Muscle of leg (tissue), 11 donors: ENCODE results near the gene C13orf46. TPM values are rescaled to one million over a fixed set of nuclear protein-coding genes. Genes with fewer than 3 reads are reported as not detected.

Experiments
- DNase-seq: peaks from one replicate; pipeline ENCODE4 v3.0.0; 2013
- H3K27ac ChIP-seq: one replicate; pipeline ENCODE4 v1.5.1; 2013; ENCODE audit warnings: mild to moderate bottlenecking, low read length, control low read depth
- H3K27me3 ChIP-seq: one replicate; pipeline ENCODE4 v1.6.1; 2013; ENCODE audit warnings: low read length; ENCODE audit not compliant: control insufficient read depth, insufficient read depth
- H3K36me3 ChIP-seq: one replicate; pipeline ENCODE4 v1.6.1; 2013; ENCODE audit warnings: low read length; ENCODE audit not compliant: control insufficient read depth, insufficient read depth
- H3K4me1 ChIP-seq: one replicate; pipeline ENCODE4 v1.6.1; 2013; ENCODE audit warnings: low read length; ENCODE audit not compliant: control insufficient read depth, insufficient read depth
- H3K4me3 ChIP-seq: one replicate; pipeline ENCODE4 v1.5.1; 2013; ENCODE audit warnings: low read length, control low read depth
- H3K9me3 ChIP-seq: replicated peaks from 2 replicates; pipeline ENCODE4 v1.6.1; 2013; ENCODE audit warnings: low read depth, low read length; ENCODE audit not compliant: control insufficient read depth
- WGBS: methylation state at CpG from one replicate; pipeline ENCODE4 v1.1.5; 2013; ENCODE audit warnings: missing lambda C conversion rate; ENCODE audit not compliant: insufficient coverage; 5-methylcytosine and 5-hydroxymethylcytosine counted together
- polyA plus RNA-seq, 8 donors: library from polyadenylated mRNA; unstranded; fragments of 120-200 nt; gene quantifications; one replicate each; pipeline versions ENCODE4 v1.2.1 to v1.2.3, GENCODE V29; 2013; ENCODE audit warnings: inconsistent platforms in 1 of 8, low replicate concordance in 1 of 8; ENCODE audit not compliant: insufficient read length in 8 of 8, insufficient read depth in 1 of 8
- total RNA-seq: library from RNA; stranded (reverse); fragments of 120-200 nt; gene quantifications from one replicate; pipeline ENCODE4 v1.2.4, GENCODE V29; 2013

The C13orf46 gene
- total and polyA plus RNA-seq, 9 donors, result 0.09 to 0.56 (median 0.28) TPM

GRCh38 chr13:113903912-113904311, 70.0 kb downstream of the C13orf46 start:
- peaks cover 2% of the 10 kb centered on the region for H3K27me3 ChIP-seq
- H3K36me3 ChIP-seq, result no peaks in the 10 kb centered on the region
- DNase-seq, result no peak
- H3K4me1 ChIP-seq, result peaks cover 9% of the 10 kb centered on the region
- no peaks in the 10 kb centered on the region for H3K9me3 ChIP-seq
- H3K27ac ChIP-seq, result no peak overlapping the region
- WGBS, result no CpG with 5 or more reads among the region's 9 CpGs
- no peak overlapping the region for H3K4me3 ChIP-seq

Other genes starting within 250 kb of the C13orf46 start
- 1.9 TPM for gene TMEM255B, start 214.8 kb downstream of the C13orf46 start, total RNA-seq
- gene TMEM255B, start 214.8 kb downstream of the C13orf46 start, polyA plus RNA-seq, result 1 to 10 TPM; 5.1 to 9.2 (median 6.5) TPM
- 42.1 TPM for gene GAS6, start 110.0 kb downstream of the C13orf46 start, total RNA-seq
- 10 to 100 TPM; 35.7 to 53.9 (median 43.4) TPM for gene GAS6, start 110.0 kb downstream of the C13orf46 start, polyA plus RNA-seq
- 15.9 TPM for gene RASA3, start 158.5 kb upstream of the C13orf46 start, total RNA-seq
- 10 to 100 TPM; 17.3 to 27.2 (median 22.0) TPM for gene RASA3, start 158.5 kb upstream of the C13orf46 start, polyA plus RNA-seq
- gene CFAP97D2, start 205.2 kb upstream of the C13orf46 start, total RNA-seq, result not detected
- not detected for gene CFAP97D2, start 205.2 kb upstream of the C13orf46 start, polyA plus RNA-seq